DOHH2 (cell line): ENCODE results near the gene FAM227B.

Experiments used
- CTCF ChIP-seq: fragments of 200-600 bp; sonication (generic); IDR thresholded peaks from one replicate; pipeline ENCODE4 v1.5.1; 2014; ENCODE audit warnings: antibody characterized with exemption, mild to moderate bottlenecking, low read depth, low read length; ENCODE audit not compliant: poor library complexity, severe bottlenecking
- EZH2phosphoT487 ChIP-seq: fragments of 200-600 bp; sonication (generic); IDR thresholded peaks from 2 replicates; pipeline ENCODE4 v1.6.1; 2017; ENCODE audit warnings: borderline replicate concordance, mild to moderate bottlenecking, antibody characterized with exemption, low read length, moderate library complexity, mixed read lengths

GRCh38 chr15:49423901-49424550 lies 196.6 kb downstream of the FAM227B start:
- no peak for TF ChIP-seq CTCF
- TF ChIP-seq EZH2phosphoT487: no peak
